Inflammatory macrophage (primary cell): ENCODE results near the gene SNX19.
A peak's percentile ranks its signal among the peaks of the same experiment; 100 is the strongest.

Source experiments
- DNase-seq, 2 donors: peaks; one replicate each; pipeline ENCODE4 v3.0.0-alpha.2; 2020 to 2022

SNX19 gene

DNA sequence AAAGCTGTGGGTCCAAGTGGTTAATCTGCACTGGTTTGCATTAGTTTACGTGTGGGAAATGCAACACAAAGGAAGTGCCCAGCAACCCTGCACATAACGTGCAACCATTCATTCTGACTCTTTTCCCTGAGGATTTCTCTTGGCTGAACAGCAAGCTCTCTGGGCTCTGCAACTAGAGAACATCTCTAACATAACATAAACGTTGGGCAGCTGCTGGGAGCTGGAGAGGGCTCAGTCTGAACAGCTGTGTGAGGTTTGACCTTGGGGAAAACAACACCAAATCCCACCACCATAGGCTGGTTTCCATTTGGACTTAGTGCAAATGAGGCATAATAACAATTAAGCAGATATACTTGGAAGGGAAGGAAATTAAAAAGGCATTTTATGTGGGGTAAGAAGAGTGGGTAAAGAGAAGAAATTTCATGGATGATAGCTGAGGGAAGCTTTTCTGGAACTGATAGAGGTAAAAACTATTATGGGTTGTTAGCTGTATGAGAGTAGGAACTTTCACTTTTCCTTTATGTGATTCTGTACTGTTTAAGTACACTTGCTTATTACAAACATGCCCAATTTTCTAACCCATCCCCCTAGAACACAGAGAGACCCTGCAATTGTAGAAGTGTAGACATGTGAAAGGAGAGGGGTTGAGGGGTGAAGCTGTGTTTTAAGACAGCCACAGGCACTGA is 76.2 kb downstream of the SNX19 start:
- DNase-seq = no peak

GRCh38 chr11:130837194-130837593 is 79.1 kb downstream of the SNX19 start:
- no peak for DNase-seq

DNA sequence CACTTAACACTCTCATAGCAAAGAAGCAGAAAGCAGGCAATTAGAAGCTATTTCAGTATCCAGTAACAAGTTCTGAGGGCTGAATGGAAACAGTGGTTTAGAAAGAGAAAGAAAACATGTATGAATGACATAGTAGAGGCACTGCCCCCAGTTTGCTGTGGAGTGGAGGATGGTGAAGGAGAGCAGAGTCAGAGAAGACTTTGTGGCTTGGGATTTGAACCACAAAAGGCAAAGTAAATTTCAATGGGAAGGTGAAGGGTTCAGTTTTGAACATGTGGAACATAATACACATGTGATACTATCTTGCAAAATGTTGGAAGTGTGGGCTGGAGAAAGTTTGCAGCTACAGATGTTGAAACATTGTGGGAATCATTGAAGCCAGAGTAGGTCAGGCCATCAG is 81.4 kb downstream of the SNX19 start:
- DNase-seq = peak; percentile 5 to 27

GRCh38 chr11:130832566-130833425 is 83.5 kb downstream of the SNX19 start:
- no peak for DNase-seq

GRCh38 chr11:130831976-130832375 is 84.3 kb downstream of the SNX19 start:
- DNase-seq = no peak

DNA sequence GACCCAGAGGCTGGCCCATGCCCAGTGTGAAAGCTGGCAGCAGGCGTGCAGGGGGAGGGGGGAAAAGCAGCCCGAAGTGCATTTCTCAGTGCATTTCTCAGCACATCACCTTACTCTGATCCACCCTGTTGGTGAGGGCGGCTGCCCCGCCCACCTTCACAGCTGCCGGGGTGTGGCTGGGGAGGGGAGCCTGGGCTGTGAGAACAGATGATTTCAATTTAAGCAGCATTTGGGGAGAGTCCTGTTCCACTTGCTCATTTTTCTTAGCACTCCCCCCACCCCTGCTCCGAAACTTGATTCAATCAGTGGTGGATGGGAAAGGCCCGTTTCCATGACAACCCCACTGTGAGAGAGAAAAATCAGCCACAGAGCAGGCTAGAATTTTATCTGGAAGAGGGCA is 84.8 kb downstream of the SNX19 start:
- no peak for DNase-seq

- no peak for DNase-seq
These were observed 85.7 kb downstream of the SNX19 start for GRCh38 chr11:130830566-130830965.

DNA sequence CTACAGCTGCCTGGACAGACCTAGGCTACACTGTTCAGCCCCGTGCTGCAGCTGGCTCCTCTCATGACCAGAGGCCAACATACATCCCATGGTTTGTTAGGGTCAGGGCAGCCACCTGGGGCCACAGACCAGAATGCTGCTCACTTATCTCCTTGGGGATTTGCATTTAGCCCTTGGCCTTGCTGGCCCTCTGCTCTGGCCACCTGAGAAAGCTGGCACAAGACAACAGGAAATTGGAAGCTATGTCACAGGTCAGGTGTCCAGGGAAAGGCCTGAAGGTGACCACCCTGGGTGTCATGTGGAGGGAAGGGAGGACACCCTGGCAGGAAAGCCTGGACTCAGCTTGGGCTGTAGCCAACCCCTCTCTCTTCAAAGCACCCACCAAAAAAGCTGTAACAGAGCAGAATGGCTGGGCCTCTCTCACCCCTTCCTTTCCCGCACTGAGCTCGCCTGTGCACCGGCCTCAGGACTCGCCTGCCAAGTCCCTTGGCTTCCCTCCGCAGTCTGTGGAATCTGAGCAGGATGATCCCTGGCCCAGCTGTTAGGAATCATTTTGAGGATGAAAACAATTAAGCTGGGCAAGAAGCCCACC is 86.3 kb downstream of the SNX19 start:
- no peak for DNase-seq

- no peak for DNase-seq
These were observed 87.5 kb downstream of the SNX19 start for GRCh38 chr11:130828741-130829140.

DNA sequence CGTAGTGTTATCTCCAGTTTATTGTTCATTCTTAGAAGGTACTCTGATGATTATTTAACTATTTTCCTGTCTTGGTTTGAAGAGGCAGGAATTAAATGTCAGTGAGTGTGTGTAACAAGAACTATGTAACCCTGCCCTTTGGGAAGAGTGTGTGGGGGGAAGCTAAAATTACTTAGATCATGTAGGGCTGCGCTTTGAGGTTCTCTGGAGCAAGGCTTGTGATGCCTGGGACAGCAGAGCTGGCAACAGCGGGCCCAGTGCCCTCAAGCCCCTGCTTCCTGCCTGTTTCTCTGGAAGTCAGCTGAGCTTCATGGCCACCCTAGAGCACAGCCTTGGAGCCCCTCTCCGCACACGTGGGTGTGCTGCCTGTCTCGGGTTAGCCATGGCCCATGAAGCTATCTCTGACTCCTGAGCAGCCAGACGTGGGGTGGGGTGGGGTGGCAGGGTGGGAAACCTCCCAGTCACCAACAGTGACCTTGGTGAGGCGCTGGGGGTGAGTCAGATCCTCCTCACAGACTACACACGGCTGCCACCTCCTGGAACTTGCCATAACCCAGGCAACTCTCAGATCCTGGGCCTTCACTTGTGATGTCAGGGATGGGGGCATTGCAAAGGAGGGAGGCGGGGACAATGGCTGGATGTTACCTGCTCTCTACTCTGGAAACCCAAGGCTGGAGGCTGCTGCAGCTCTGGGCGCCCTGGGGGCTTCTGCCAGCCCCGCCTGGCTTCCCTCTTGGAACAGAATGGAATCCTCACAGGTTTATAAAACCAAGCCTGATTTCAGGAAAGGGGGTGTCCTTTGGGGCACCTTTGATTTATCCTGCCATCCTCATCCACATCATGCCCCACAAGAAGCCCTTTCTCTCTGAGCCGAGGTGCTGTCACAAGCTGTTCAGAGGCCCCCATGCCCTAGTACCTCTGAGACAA is 88.6 kb downstream of the SNX19 start:
- peak in 1 of 2 donors; percentile 1 for DNase-seq

DNA sequence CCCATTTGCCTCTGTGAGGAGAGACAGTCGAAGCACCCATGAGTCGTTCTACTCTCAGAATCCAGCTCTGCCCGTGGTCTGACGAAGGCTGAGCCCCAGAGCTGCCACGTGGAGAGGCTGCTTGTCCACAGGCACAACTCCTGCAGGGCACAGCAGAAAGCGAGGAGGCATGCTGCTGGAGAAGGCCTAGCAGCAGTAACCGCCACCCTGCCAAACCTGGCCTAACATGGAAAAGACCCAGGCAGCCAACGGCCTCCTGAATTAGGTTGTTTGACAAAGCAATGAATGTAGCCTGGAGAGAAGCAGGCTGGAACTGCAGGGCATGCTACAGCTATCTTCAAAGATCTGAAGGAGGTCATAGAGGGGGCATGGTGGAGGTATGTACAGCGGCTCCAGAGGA is 89.7 kb downstream of the SNX19 start:
- no peak for DNase-seq

DNA sequence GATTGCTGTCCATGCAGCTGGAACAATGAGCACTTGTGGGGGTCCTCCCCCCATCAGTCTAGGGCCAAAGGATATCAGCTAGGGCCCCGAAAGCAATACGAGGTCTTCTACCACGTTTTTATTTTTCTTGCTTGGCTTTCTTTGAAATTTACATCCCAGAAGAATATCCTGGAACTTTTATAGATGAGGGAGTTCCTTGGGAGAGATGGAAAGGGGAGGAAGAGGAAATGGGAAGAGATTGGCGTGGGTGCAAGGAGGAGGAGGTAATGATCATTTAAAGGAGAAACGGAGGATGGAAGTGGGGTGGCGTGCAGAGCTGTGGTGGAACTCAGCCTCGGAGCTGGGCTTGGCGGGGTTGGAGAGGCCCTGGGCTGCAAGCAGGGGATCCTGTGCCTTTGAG is 90.3 kb downstream of the SNX19 start:
- DNase-seq = no peak

DNA sequence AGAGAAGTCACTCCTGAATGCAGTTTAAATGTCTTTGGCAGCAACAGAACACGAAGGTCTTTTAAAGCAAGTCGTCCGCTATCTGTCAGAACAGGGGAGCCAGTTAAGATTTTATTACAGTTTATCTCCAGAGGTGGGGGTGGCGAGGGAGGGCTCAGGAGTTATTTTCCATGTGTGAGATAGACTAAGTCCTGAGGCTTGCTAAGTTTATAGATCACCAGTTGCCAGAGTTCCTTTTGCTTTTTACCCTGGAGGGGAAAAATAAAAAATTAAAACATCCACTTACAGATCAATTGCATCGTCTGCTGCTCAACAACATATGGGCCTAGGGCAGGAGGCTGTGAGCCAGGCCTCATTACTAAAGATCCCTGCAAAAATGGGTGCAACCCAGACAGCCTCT is 90.7 kb downstream of the SNX19 start:
- DNase-seq = no peak
